Measurements from ENCODE around the gene C1QL1.
A peak's percentile ranks its signal among the peaks of the same experiment; 100 is the strongest.

GRCh38 chr17:44911133-44912001, 56.7 kb downstream of the C1QL1 start:
- TF ChIP-seq POLR2AphosphoS5 (IDR thresholded peaks at IDR 0.05; ENCODE audit: low read depth, low read length) (no peak), CTCF (IDR thresholded peaks at IDR 0.05 in 2 of 3, conservative IDR thresholded peaks at IDR 0.05 in 1 of 3; ENCODE audit: borderline replicate concordance in 1 of 3, insufficient read depth in 1 of 3, low read depth in 2 of 3, low read length in 2 of 3) (peak; percentile 46 to 74 (median 56); a peak in 5 of 6 replicates), ELF1 (IDR thresholded peaks at IDR 0.05; ENCODE audit: borderline replicate concordance, low read depth) (no peak), SP1 (IDR thresholded peaks at IDR 0.05; ENCODE audit: low read depth) (no peak), POLR2A (IDR thresholded peaks at IDR 0.05; ENCODE audit: borderline replicate concordance, extremely low read depth, insufficient read depth, insufficient read length) (no peak), YY1 (IDR thresholded peaks at IDR 0.05; ENCODE audit: extremely low read depth, insufficient replicate concordance, low read depth, low read length) (no peak), JUND (IDR thresholded peaks at IDR 0.05) (no peak), EZH2phosphoT487 (IDR thresholded peaks at IDR 0.05; ENCODE audit: borderline replicate concordance) (no peak)
